ENCODE data around the gene RRP1B.

GRCh38 chr21:43634618-43635017 is 24.7 kb upstream of the RRP1B start:
- no peak for TF ChIP-seq CTCF (IDR thresholded peaks at IDR 0.05)
- TF ChIP-seq POLR2A (IDR thresholded peaks at IDR 0.05), result no peak

Data from esophagus squamous epithelium (tissue), 4 donors.